K562 (cell line): ENCODE measurements around the gene ADAMTS10. TPM values are rescaled to one million over a fixed set of nuclear protein-coding genes. Genes with fewer than 3 reads are reported as not detected.

Source experiments
- ATAC-seq: fragments of 200-7000 bp; cut with Tn5 transposase; 3 replicates; pipeline ENCODE4 v1.9.1; 2020; ENCODE audit warnings: moderate library complexity
- BruUV-seq: library from RNA; stranded (reverse); fragments of 400-500 nt; replicated peaks from 2 replicates; lab custom pipeline; 2021; lab: Mats Ljungman, UMichigan
- CTCF ChIA-PET: fragments of 300-600 bp; formaldehyde crosslinking; extraction: SDS; loops from one replicate; lab custom pipeline; 2021; ENCODE audit warnings: low intra/inter-chr PET ratio; lab: Yijun Ruan, JAX
- POLR2A ChIA-PET: fragments of 300-600, 350-650 bp; sonication (Branson Sonifier 250); formaldehyde crosslinking; extraction: SDS; loops from one replicate; lab custom pipeline; 2021; ENCODE audit warnings: antibody characterized with exemption, inconsistent platforms; lab: Yijun Ruan, JAX
- DNase-seq, 4 experiments: peaks; one replicate each; pipeline versions ENCODE4 v3.0.0 to v3.0.0-alpha.2; 2011 to 2018; ENCODE audit warnings: low spot score in 3 of 4, mixed read lengths in 3 of 4; ENCODE audit errors: extremely low read depth in 1 of 4
- FAIRE-seq: peaks from 2 replicates; lab custom pipeline; 2011; peaks lifted over from hg19 to GRCh38; lab: Jason Lieb, UNC
- H2AFZ ChIP-seq: 2 replicates; pipeline ENCODE4 v1.6.0; 2011; ENCODE audit warnings: low read depth, low read length, control low read depth, inconsistent platforms
- H3K27ac ChIP-seq: fragments of 200-600 bp; 3 replicates; pipeline ENCODE4 v1.8.0; 2011; ENCODE audit warnings: low read depth, mild to moderate bottlenecking, control low read depth, inconsistent platforms, low read length, moderate library complexity, mixed read lengths; ENCODE audit errors: extremely low read depth
- H3K27me3 ChIP-seq, 2 experiments: fragments of 300-600 bp in 1 of 2; 2 replicates in 1 of 2; 3 replicates in 1 of 2; pipeline versions ENCODE4 v1.6.0 to v1.8.0; 2011; ENCODE audit warnings: inconsistent platforms in 2 of 2, low read length in 2 of 2, mild to moderate bottlenecking in 1 of 2, mixed read lengths in 1 of 2, moderate library complexity in 1 of 2; ENCODE audit not compliant: control insufficient read depth in 2 of 2, insufficient read depth in 2 of 2
- H3K36me3 ChIP-seq: fragments of 300-600 bp; 3 replicates; pipeline ENCODE4 v1.8.0; 2011; ENCODE audit warnings: mild to moderate bottlenecking, low read length, inconsistent platforms; ENCODE audit not compliant: control insufficient read depth, insufficient read depth
- H3K4me1 ChIP-seq, 2 experiments: fragments of 200-600 bp in 1 of 2; replicated peaks in 1 of 2; 2 replicates in 1 of 2; 3 replicates in 1 of 2; pipeline versions ENCODE4 v1.5.1 to v1.8.0; 2011; ENCODE audit warnings: inconsistent platforms in 2 of 2, low read length in 2 of 2, mild to moderate bottlenecking in 1 of 2, mixed read lengths in 1 of 2, moderate library complexity in 1 of 2; ENCODE audit not compliant: control insufficient read depth in 2 of 2, insufficient read depth in 2 of 2
- H3K4me2 ChIP-seq: 2 replicates; pipeline ENCODE4 v1.6.1; 2011; ENCODE audit warnings: low read length, control low read depth, inconsistent platforms, mixed read lengths; ENCODE audit not compliant: insufficient read depth
- H3K4me3 ChIP-seq: fragments of 200-600 bp; sonication (generic), shearing (Covaris generic); 2 replicates; pipeline ENCODE4 v1.5.1; 2016; ENCODE audit warnings: control low read depth, inconsistent platforms
- H3K79me2 ChIP-seq: fragments of 200-600 bp; 3 replicates; pipeline ENCODE4 v1.8.0; 2011; ENCODE audit warnings: low read length, inconsistent platforms; ENCODE audit not compliant: control insufficient read depth, insufficient read depth
- H3K9ac ChIP-seq, 2 experiments: 2 replicates each; pipeline versions ENCODE4 v1.6.0 to v1.6.1; 2011; ENCODE audit warnings: low read depth in 2 of 2, low read length in 2 of 2, control low read depth in 1 of 2, inconsistent platforms in 1 of 2, mild to moderate bottlenecking in 1 of 2, mixed read lengths in 1 of 2; ENCODE audit not compliant: insufficient read depth in 1 of 2
- H3K9me1 ChIP-seq: one replicate; pipeline ENCODE4 v1.6.0; 2011; ENCODE audit warnings: inconsistent platforms, mild to moderate bottlenecking, low read length, moderate library complexity; ENCODE audit not compliant: control insufficient read depth, insufficient read depth
- H3K9me3 ChIP-seq: replicated peaks from 2 replicates; pipeline ENCODE4 v1.5.1; 2011; ENCODE audit warnings: low read depth, low read length, inconsistent platforms; ENCODE audit not compliant: control insufficient read depth, insufficient read depth
- H4K20me1 ChIP-seq: replicated peaks from 2 replicates; pipeline ENCODE4 v1.6.1; 2011; ENCODE audit warnings: low read length, inconsistent platforms, mixed read lengths; ENCODE audit not compliant: control insufficient read depth, insufficient read depth
- CC2D1A ChIP-seq: fragments of 450-650 bp; IDR thresholded peaks from 2 replicates; pipeline ENCODE4 v1.6.1; 2017; ENCODE audit warnings: mild to moderate bottlenecking
- CREM ChIP-seq: IDR thresholded peaks from 2 replicates; pipeline ENCODE4 v1.6.1; 2014; ENCODE audit warnings: antibody characterized with exemption, low read depth
- CTCF ChIP-seq, 3 experiments: IDR thresholded peaks in 2 of 3; conservative IDR thresholded peaks in 1 of 3; 2 replicates each; pipeline ENCODE4 v1.5.1; 2011 to 2012; ENCODE audit warnings: low read length in 3 of 3, mild to moderate bottlenecking in 3 of 3, control low read depth in 2 of 3, improper control_type of control experiment in 1 of 3, inconsistent platforms in 1 of 3, low read depth in 1 of 3, mixed read lengths in 1 of 3, moderate library complexity in 1 of 3; ENCODE audit not compliant: insufficient read depth in 2 of 3
- DACH1 ChIP-seq: fragments of 450-650 bp; IDR thresholded peaks from 2 replicates; pipeline ENCODE4 v1.6.1; 2018; ENCODE audit not compliant: partially characterized antibody
- HDAC6 ChIP-seq: IDR thresholded peaks from 2 replicates; pipeline ENCODE4 v1.6.1; 2012; ENCODE audit warnings: low read depth, mild to moderate bottlenecking, control low read depth, inconsistent platforms, low read length, moderate library complexity
- KLF13 ChIP-seq: fragments of 450-650 bp; IDR thresholded peaks from 2 replicates; pipeline ENCODE4 v1.6.1; 2016; ENCODE audit warnings: missing genetic modification characterization, low read depth, mild to moderate bottlenecking, missing compliant biosample characterization, moderate library complexity, borderline replicate concordance
- MAZ ChIP-seq, 2 experiments: fragments of 450-650 bp in 1 of 2; sonication (generic) in 1 of 2; formaldehyde crosslinking; IDR thresholded peaks in 1 of 2; conservative IDR thresholded peaks in 1 of 2; 2 replicates each; pipeline versions ENCODE4 v1.4.0 to v1.5.0; 2020; ENCODE audit warnings: mild to moderate bottlenecking in 1 of 2, missing genetic modification reagents in 1 of 2
- MECOM ChIP-seq: fragments of 250-450 bp; sonication (Bioruptor Pico); IDR thresholded peaks from 2 replicates; pipeline ENCODE4 v1.8.0; 2022; ENCODE audit warnings: inconsistent platforms
- XRCC5 ChIP-seq: fragments of 200-400 bp; formaldehyde crosslinking; IDR thresholded peaks from 2 replicates; pipeline ENCODE4 v1.6.1; 2017; ENCODE audit warnings: low read depth, mild to moderate bottlenecking, low read length
- ZNF263 ChIP-seq: sonication (generic); formaldehyde crosslinking; IDR thresholded peaks from 2 replicates; pipeline ENCODE4 v1.8.0; 2022; ENCODE audit warnings: mild to moderate bottlenecking, missing genetic modification reagents, borderline replicate concordance
- ZNF274 ChIP-seq: IDR thresholded peaks from 2 replicates; pipeline ENCODE4 v1.6.1; 2011; ENCODE audit warnings: low read depth, mild to moderate bottlenecking, low read length, moderate library complexity, borderline replicate concordance
- WGBS: fragments of 100-300 bp; shearing (Covaris generic); methylation state at CpG from one replicate; pipeline ENCODE4 v1.1.6; 2016; ENCODE audit warnings: low coverage, mixed read lengths; ENCODE audit not compliant: insufficient coverage; ENCODE audit errors: missing lambda C conversion rate; 5-methylcytosine and 5-hydroxymethylcytosine counted together
- in situ Hi-C: fragments of 300-500 bp; cut with MboI; formaldehyde crosslinking; loops from 4 replicates; pipeline ENCODE4 v1.15.0; 2018; ENCODE audit warnings: inconsistent platforms, mixed read lengths
- intact Hi-C: fragments of 100-400 bp; cut with micrococcal nuclease; formaldehyde crosslinking; loops from 2 replicates; pipeline ENCODE4 v1.14.2; 2022
- polyA plus RNA-seq, 8 experiments: library from polyadenylated mRNA; depleted of rRNA in 4 of 8; stranded (reverse) in 5 of 8; unstranded in 3 of 8; fragments of >200 nt; fragmentation: Nextera tagmentation in 2 of 8; fragmentation: Illumina TruSeq in 1 of 8; extraction: Ambion mirVana in 2 of 8; extraction: Trizol in 1 of 8; gene quantifications; 2 replicates each; pipeline versions ENCODE4 v1.2.1 to v1.2.3, GENCODE V29; 2011 to 2014; ENCODE audit warnings: inconsistent platforms in 1 of 8, missing spikeins in 1 of 8
- total RNA-seq, 7 experiments: library from RNA; depleted of rRNA in 6 of 7; stranded (reverse); fragments of >200 nt in 6 of 7; fragmentation: Illumina TruSeq in 2 of 7; extraction: Trizol in 2 of 7; gene quantifications; 2 replicates each; pipeline versions ENCODE4 v1.2.1 to v1.2.3, GENCODE V29; 2011 to 2021; ENCODE audit warnings: low replicate concordance in 1 of 7
- TF ChIP-seq, protein P1 (sequence below): fragments of 450-650 bp; IDR thresholded peaks from 2 replicates; pipeline ENCODE4 v1.6.1; 2016
- TF ChIP-seq, protein P2 (sequence below): fragments of 450-650 bp; IDR thresholded peaks from 2 replicates; pipeline ENCODE4 v1.6.1; 2016; ENCODE audit warnings: borderline replicate concordance
- TF ChIP-seq, protein P3 (sequence below): sonication (generic); formaldehyde crosslinking; IDR thresholded peaks from 2 replicates; pipeline ENCODE4 v1.9.0; 2022; ENCODE audit warnings: mild to moderate bottlenecking, missing genetic modification reagents

Gene ADAMTS10
- total and polyA plus RNA-seq, 9 of the 15 experiments (the other 6 are each of a cell fraction or from before 2014, with no cell fraction given), result 0.33 to 1.8 (median 0.57) TPM; not detected in 4

DNA sequence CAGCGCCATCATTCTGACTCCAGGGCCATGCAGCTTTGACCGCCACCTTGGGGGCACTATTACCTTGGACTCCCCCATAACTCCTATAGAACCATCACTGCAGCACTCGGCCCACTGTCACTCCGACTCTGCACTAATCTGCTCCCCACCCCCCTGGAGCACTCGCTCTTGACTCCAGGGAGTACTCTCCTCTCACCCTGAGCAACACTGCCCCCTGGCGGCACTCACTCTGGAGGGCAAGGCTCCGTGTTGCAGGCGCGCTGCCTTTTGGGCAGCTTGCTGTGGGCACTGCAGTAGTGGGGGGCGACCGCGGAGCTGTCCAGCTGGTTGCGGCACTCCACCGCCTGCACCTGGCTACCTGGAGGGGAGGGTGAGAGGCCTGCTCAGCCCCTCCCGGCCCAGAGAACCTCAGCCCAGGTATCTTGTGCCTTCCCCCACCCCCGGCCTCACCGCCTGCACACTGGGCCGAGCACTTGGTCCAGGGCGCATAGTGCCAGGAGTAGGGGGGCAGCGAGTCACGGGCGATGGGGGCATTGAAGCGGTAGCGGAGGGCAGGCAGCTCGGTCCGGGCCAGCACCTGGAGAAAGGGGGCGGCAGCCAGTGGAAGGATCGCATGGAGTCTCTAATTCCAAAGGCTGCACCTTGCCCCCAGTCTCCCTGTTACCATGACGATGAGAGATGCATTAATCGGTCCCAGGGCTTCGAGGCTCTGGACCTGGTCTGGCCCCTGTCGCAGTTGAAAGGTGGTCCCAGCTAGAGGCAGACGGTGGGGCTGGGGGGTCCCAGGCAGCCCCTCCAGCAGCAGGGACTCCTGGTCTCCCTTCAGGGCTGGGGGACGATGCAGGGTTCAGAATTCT, 24.4 kb downstream of the ADAMTS10 start:
- Histone ChIP-seq H3K4me3 (no peak overlapping the region), H3K27ac (no peak overlapping the region), H3K27me3 (peaks cover 9 to 28% of the 10 kb centered on the region in 2 experiments; a peak in 3 of 5 replicates), H3K4me1 (peaks cover 0 to 25% of the 10 kb centered on the region in 2 experiments; a peak in 1 of 5 replicates), H3K9me3 (no peaks in the 10 kb centered on the region), H3K9me1 (no peaks in the 10 kb centered on the region), H3K4me2 (no peak overlapping the region), H3K79me2 (no peaks in the 10 kb centered on the region), H2AFZ (no peak overlapping the region), H3K36me3 (no peaks in the 10 kb centered on the region), H4K20me1 (peaks cover 8% of the 10 kb centered on the region; the same call in 1 of the 2 replicates), H3K9ac (no peak overlapping the region)
- ChIA-PET CTCF (interaction anchor here (0.8 to 1.6 kb wide), 2 partner anchors 233 to 316 kb away, joined by 6 to 8 read pairs; no protein-coding TSS in a partner anchor), POLR2A (interaction anchor here (1.3 kb wide), 1 partner anchor 73 kb away, joined by 4 read pairs; the partner anchor contains the start of gene ZNF414)
- ATAC-seq (peak; percentile 93), FAIRE-seq (peak; percentile 67), DNase-seq (peak; percentile 79 to 83 (median 81))
- BruUV-seq, result no TSS peak
- intact Hi-C loops (no loop called here), in situ Hi-C loops (no loop called here)
- WGBS, result 13% methylated on average over 33 of the region's 34 CpGs
- peak in 1 of 2 experiments; percentile 53; a peak in 1 of 4 replicates for TF ChIP-seq MAZ (CRISPR knock-in tag; conservative IDR thresholded peaks at IDR 0.05 in 1 of 2, IDR thresholded peaks at IDR 0.05 in 1 of 2)
- peak; percentile 78 to 87 (median 84) for TF ChIP-seq CTCF (IDR thresholded peaks at IDR 0.05 in 2 of 3, conservative IDR thresholded peaks at IDR 0.05 in 1 of 3; ENCODE audit: insufficient read depth in 2 of 3, low read depth in 1 of 3, low read length in 3 of 3)
- 0 out of 2 replicates have a peak, but pooled peaks have one; percentile 6 for TF ChIP-seq CREM
- TF ChIP-seq, protein P1, sequence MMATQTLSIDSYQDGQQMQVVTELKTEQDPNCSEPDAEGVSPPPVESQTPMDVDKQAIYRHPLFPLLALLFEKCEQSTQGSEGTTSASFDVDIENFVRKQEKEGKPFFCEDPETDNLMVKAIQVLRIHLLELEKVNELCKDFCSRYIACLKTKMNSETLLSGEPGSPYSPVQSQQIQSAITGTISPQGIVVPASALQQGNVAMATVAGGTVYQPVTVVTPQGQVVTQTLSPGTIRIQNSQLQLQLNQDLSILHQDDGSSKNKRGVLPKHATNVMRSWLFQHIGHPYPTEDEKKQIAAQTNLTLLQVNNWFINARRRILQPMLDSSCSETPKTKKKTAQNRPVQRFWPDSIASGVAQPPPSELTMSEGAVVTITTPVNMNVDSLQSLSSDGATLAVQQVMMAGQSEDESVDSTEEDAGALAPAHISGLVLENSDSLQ, result peak; percentile 47; the same call in 1 of the 2 replicates
- TF ChIP-seq XRCC5, result peak; percentile 66; the same call in 1 of the 2 replicates
- TF ChIP-seq HDAC6, result no peak
- TF ChIP-seq ZNF274, result no peak
- TF ChIP-seq, protein P2, sequence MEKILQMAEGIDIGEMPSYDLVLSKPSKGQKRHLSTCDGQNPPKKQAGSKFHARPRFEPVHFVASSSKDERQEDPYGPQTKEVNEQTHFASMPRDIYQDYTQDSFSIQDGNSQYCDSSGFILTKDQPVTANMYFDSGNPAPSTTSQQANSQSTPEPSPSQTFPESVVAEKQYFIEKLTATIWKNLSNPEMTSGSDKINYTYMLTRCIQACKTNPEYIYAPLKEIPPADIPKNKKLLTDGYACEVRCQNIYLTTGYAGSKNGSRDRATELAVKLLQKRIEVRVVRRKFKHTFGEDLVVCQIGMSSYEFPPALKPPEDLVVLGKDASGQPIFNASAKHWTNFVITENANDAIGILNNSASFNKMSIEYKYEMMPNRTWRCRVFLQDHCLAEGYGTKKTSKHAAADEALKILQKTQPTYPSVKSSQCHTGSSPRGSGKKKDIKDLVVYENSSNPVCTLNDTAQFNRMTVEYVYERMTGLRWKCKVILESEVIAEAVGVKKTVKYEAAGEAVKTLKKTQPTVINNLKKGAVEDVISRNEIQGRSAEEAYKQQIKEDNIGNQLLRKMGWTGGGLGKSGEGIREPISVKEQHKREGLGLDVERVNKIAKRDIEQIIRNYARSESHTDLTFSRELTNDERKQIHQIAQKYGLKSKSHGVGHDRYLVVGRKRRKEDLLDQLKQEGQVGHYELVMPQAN, result no peak
- no peak for TF ChIP-seq DACH1
- TF ChIP-seq, protein P3, sequence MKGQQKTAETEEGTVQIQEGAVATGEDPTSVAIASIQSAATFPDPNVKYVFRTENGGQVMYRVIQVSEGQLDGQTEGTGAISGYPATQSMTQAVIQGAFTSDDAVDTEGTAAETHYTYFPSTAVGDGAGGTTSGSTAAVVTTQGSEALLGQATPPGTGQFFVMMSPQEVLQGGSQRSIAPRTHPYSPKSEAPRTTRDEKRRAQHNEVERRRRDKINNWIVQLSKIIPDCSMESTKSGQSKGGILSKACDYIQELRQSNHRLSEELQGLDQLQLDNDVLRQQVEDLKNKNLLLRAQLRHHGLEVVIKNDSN (CRISPR knock-in tag), result no peak
- no peak for TF ChIP-seq MECOM
- peak; percentile 9; the same call in 1 of the 2 replicates for TF ChIP-seq KLF13
- peak; percentile 41; the same call in 1 of the 2 replicates for TF ChIP-seq CC2D1A
- TF ChIP-seq ZNF263 (CRISPR knock-in tag), result peak; percentile 100
